Embryonic facial prominence (tissue), 1 donor: Measurements from ENCODE around the gene MINK1.
"Not testable (repeated sequence)": the region's sequence is repeated elsewhere in the genome, so short reads cannot be mapped to it uniquely, and the experiment has no call there.

Experiments used
- DNase-seq: peaks from one replicate; pipeline ENCODE4 v3.0.0-alpha.2; 2016; ENCODE audit errors: extremely low spot score

The MINK1 gene

GRCh38 chr17:4899341-4900230, 66.4 kb downstream of the MINK1 start, which contains the start of gene C17orf107:
C17orf107 (plus strand) TSS chr17:4899536; CDS start chr17:4899763, 227 bp downstream.
- DNase-seq = peak; percentile 83

GRCh38 chr17:4900231-4901107, 67.3 kb downstream of the MINK1 start:
- DNase-seq = peak; percentile 45

- no peak for DNase-seq
Measured at GRCh38 chr17:4901108-4901647, 68.0 kb downstream of the MINK1 start.

GRCh38 chr17:4901648-4902344, 68.7 kb downstream of the MINK1 start:
- no peak for DNase-seq

- no peak for DNase-seq
Measured at GRCh38 chr17:4902540-4902939, 69.4 kb downstream of the MINK1 start.

GRCh38 chr17:4903051-4903818, 70.1 kb downstream of the MINK1 start, which contains the start of gene CHRNE:
CHRNE (minus strand) TSS chr17:4903098; CDS start chr17:4903063, 35 bp downstream.
- DNase-seq = peak; percentile 63

GRCh38 chr17:4906642-4907041, 73.5 kb downstream of the MINK1 start:
- DNase-seq = not testable (repeated sequence)

GRCh38 chr17:4908301-4908700, 75.2 kb downstream of the MINK1 start:
- DNase-seq = no peak

GRCh38 chr17:4908711-4909496, 75.8 kb downstream of the MINK1 start:
- DNase-seq = peak; percentile 53

- DNase-seq = no peak
Measured at GRCh38 chr17:4913994-4914393, 80.9 kb downstream of the MINK1 start.

- not testable (repeated sequence) for DNase-seq
Measured at GRCh38 chr17:4914551-4914950, 81.4 kb downstream of the MINK1 start.

- no peak for DNase-seq
Measured at GRCh38 chr17:4919511-4920047, 86.4 kb downstream of the MINK1 start.

GRCh38 chr17:4920351-4921048, 87.4 kb downstream of the MINK1 start:
- no peak for DNase-seq

- no peak for DNase-seq
Measured at GRCh38 chr17:4921320-4921719, 88.2 kb downstream of the MINK1 start.

GRCh38 chr17:4926577-4927335, 93.6 kb downstream of the MINK1 start:
- DNase-seq = not testable (repeated sequence)

- no peak for DNase-seq
Measured at GRCh38 chr17:4928881-4929280, 95.7 kb downstream of the MINK1 start.

GRCh38 chr17:4931963-4932362, 98.8 kb downstream of the MINK1 start, which contains the start of gene GP1BA:
GP1BA (plus strand) TSS chr17:4932277; CDS start chr17:4932605, 328 bp downstream.
- DNase-seq = no peak

- no peak for DNase-seq
Measured at GRCh38 chr17:4932756-4933155, 99.6 kb downstream of the MINK1 start.
